Activated naive CD4-positive, alpha-beta T cell treated with anti-CD3 and anti-CD28 coated beads, Interleukin-2, amount 10 ng/mL, durations not matched to agents 7 days and 5 days (primary cell): ENCODE measurements around the gene DTX1.
A peak's percentile ranks its signal among the peaks of the same experiment; 100 is the strongest.

ENCODE experiments used
- CTCF ChIA-PET: fragments of 350-600 bp; sonication (Branson Sonifier 250); formaldehyde crosslinking; loops from one replicate; lab custom pipeline; 2021; ENCODE audit warnings: antibody characterized with exemption; lab: Charles Lee
- DNase-seq: peaks from one replicate; pipeline ENCODE4 v3.0.0-alpha.2; 2020
- H3K27ac Mint-ChIP-seq: one replicate; pipeline ENCODE4 v1.8.0; 2021; ENCODE audit warnings: mild to moderate bottlenecking, moderate library complexity, mixed read lengths
- H3K27me3 Mint-ChIP-seq: one replicate; pipeline ENCODE4 v1.8.0; 2021; ENCODE audit warnings: mild to moderate bottlenecking, mixed read lengths
- H3K36me3 Mint-ChIP-seq: one replicate; pipeline ENCODE4 v1.8.0; 2021; ENCODE audit warnings: mixed read lengths
- H3K4me1 Mint-ChIP-seq: one replicate; pipeline ENCODE4 v1.8.0; 2021; ENCODE audit warnings: mixed read lengths
- H3K4me3 Mint-ChIP-seq: one replicate; pipeline ENCODE4 v1.8.0; 2021; ENCODE audit warnings: mild to moderate bottlenecking, moderate library complexity, mixed read lengths
- H3K9me3 Mint-ChIP-seq: one replicate; pipeline ENCODE4 v1.8.0; 2021; ENCODE audit warnings: mixed read lengths

DTX1 gene

DNA sequence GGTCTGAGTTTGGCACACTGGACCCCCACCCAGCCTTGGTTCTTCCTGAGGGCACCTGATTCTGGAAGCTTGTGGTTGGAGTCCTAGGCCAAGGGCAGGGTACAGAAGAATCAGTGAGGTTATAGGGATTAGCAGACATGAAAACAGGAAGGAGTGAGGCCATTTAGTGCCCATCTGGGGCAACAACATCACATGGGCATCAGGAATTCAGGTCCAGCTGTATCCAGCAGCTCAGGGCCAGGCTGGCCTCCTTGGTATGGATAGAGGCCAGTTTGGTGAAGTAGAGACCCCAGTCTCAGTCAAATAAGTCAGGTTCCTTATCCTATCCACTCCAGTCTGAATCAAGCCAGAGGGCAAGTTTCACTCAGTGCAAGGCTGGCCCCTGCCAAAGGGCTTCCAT, 42.8 kb downstream of the DTX1 start:
- DNase-seq: no peak
- H3K4me3 Mint-ChIP-seq: no peak overlapping the region
- CTCF ChIA-PET: interaction anchor here (0.9 to 2.6 kb wide), 6 partner anchors 10 to 61 kb away, joined by 3 to 33 read pairs (median 4); no protein-coding TSS in a partner anchor
- H3K36me3 Mint-ChIP-seq: no peaks in the 10 kb centered on the region
- peaks cover 11% of the 10 kb centered on the region for H3K27me3 Mint-ChIP-seq
- H3K9me3 Mint-ChIP-seq: no peaks in the 10 kb centered on the region
- peaks cover 11% of the 10 kb centered on the region for H3K4me1 Mint-ChIP-seq
- H3K27ac Mint-ChIP-seq: no peak overlapping the region

DNA sequence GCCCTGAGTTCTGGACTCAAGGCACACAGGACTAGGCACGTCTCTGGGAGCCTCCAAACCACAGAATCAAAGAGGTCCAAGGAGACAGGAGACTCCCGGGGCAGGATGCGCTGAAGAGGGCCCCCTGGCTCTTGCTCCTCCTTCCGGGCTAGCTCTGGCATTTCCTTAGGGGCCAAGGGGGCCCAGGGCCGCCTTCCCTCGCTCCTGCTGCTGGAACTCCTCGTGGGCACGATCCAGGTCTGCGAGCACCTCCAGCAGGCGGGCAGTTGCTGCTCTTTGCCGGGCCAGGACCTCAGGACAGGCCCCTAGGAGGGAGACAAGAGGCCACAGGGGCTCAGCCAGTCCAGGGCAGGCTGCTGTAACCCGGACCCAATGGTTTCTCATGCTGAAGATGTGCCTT, 43.2 kb downstream of the DTX1 start:
- DNase-seq: no peak
- H3K27ac Mint-ChIP-seq: no peak overlapping the region
- peaks cover 11% of the 10 kb centered on the region for H3K27me3 Mint-ChIP-seq
- no peaks in the 10 kb centered on the region for H3K9me3 Mint-ChIP-seq
- CTCF ChIA-PET: interaction anchor here (0.8 to 2.6 kb wide), 6 partner anchors 10 to 76 kb away, joined by 3 to 33 read pairs (median 3); no protein-coding TSS in a partner anchor
- H3K4me3 Mint-ChIP-seq: no peak overlapping the region
- H3K4me1 Mint-ChIP-seq: peaks cover 13% of the 10 kb centered on the region
- H3K36me3 Mint-ChIP-seq: no peaks in the 10 kb centered on the region

DNA sequence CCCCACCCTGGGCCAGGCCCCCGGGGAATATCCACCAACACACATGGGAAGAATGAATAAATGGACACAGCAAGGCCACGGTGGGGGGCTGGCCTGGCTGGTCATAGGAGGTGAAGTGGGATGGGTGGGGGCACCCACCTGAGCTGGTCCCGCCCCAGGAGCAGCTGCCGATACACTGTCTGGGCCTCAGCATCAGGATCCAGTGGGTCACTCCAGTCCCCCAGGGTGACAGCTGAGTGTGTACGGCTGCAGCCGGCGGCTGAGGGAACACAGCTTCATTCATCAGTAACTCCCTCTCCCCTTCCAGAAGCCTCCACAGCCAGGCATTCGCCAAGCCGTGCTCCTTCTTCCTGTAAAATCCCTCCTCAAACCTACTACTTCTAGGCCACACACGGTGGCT, 45.2 kb downstream of the DTX1 start:
- Mint-ChIP-seq H3K4me3 (no peak overlapping the region), H3K4me1 (peaks cover 14% of the 10 kb centered on the region), H3K36me3 (no peaks in the 10 kb centered on the region), H3K27ac (no peak overlapping the region), H3K9me3 (no peaks in the 10 kb centered on the region), H3K27me3 (peaks cover 20% of the 10 kb centered on the region)
- no peak for DNase-seq
- CTCF ChIA-PET: interaction anchor here (1.9 kb wide), 1 partner anchor 53 kb away, joined by 8 read pairs; no protein-coding TSS in a partner anchor

DNA sequence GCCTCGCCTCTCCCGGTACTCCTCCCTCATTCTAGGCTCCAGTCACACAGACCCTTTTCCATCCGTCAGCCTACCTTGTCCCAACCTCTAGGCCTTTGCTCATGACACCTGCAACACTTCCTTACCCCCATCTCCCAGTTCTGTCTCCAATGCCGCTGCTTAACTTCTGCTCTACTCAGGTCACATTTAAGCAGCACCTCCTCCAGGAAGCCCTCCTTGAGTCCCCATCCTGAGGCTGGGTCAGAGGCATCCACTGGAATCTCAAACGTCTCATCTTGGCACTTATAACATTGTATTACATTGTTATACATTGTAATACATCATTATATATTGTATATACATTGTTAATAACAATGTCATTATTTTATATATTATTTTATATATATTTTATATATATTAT, 46.3 kb downstream of the DTX1 start:
- DNase-seq: no peak
- Mint-ChIP-seq H3K27me3 (peaks cover 25% of the 10 kb centered on the region), H3K4me1 (peaks cover 14% of the 10 kb centered on the region), H3K4me3 (no peak overlapping the region), H3K27ac (peak overlapping the region; percentile 6), H3K36me3 (no peaks in the 10 kb centered on the region), H3K9me3 (no peaks in the 10 kb centered on the region)
- CTCF ChIA-PET: interaction anchor here (0.7 to 1.9 kb wide), 4 partner anchors 30 to 54 kb away, joined by 3 to 8 read pairs (median 3); no protein-coding TSS in a partner anchor

DNA sequence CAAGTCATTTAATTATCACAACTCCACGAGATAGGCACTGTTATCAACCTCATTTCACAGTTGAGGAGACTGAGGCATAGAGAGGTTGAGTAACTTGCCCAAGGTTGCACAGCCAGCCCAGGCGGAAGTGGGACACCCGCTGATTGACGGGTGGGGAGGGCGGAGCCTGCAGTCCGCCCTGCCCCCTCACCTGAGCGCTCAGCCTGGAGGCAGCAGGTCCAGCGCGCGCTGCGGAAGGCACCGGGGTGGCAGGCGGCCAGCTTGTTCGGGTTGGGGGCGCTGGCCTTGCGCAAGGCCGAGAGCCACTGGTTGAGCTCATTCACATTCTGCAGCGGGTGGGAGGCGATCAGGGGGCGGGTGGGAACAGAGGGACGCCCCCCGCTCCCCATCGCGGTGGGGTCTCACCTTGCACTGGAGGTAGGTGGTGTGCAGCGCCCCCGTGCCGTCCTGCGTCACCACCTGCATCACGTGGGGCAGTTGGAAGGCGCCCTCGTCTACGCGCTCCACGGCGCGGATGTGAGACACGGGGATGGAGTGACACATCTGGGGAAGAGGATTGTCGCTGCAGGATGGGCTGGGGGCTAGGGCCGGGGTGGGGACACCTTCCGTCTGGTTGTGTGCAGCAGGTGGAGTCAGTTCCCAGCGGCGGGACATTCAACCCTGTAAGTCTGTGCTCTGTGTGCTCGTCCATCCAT, 47.4 kb downstream of the DTX1 start:
- Mint-ChIP-seq H3K36me3 (no peaks in the 10 kb centered on the region), H3K4me3 (peak overlapping the region; percentile 71), H3K9me3 (no peaks in the 10 kb centered on the region), H3K27me3 (peaks cover 29% of the 10 kb centered on the region), H3K4me1 (peaks cover 11% of the 10 kb centered on the region), H3K27ac (peak overlapping the region; percentile 26)
- CTCF ChIA-PET: interaction anchor here (0.9 to 1.2 kb wide), 2 partner anchors 29 to 31 kb away, joined by 3 read pairs; no protein-coding TSS in a partner anchor
- peak; percentile 79 for DNase-seq

DNA sequence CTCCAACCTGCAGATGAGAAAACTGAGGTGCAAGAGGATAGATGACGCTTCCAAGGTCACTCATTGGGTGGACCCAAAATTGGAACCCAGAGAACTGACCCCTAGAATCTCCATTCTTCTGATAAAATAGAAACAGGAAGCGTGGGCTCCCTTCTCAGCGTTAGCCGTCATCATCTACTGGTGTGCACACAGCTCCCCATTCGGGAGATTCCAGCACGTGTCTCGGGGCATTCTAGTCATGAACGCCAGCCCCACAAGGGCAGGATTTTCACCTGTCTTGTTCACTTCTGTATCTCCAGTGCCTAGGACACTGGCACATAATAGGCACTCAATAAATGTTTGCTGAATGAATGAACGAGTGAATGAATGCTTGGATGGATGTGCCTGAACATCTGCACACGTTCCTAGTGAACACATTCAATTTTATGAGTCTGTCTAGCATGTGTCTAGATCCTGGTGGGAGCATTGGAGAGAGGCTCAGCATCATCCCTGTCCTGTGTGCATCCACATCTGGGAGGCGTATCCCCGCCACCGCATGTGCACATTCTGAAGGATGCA, 48.5 kb downstream of the DTX1 start:
- Mint-ChIP-seq H3K36me3 (no peaks in the 10 kb centered on the region), H3K27me3 (peaks cover 31% of the 10 kb centered on the region), H3K9me3 (no peaks in the 10 kb centered on the region), H3K27ac (no peak overlapping the region), H3K4me1 (peaks cover 13% of the 10 kb centered on the region), H3K4me3 (peak overlapping the region; percentile 9)
- CTCF ChIA-PET: no interaction called here
- DNase-seq: no peak

DNA sequence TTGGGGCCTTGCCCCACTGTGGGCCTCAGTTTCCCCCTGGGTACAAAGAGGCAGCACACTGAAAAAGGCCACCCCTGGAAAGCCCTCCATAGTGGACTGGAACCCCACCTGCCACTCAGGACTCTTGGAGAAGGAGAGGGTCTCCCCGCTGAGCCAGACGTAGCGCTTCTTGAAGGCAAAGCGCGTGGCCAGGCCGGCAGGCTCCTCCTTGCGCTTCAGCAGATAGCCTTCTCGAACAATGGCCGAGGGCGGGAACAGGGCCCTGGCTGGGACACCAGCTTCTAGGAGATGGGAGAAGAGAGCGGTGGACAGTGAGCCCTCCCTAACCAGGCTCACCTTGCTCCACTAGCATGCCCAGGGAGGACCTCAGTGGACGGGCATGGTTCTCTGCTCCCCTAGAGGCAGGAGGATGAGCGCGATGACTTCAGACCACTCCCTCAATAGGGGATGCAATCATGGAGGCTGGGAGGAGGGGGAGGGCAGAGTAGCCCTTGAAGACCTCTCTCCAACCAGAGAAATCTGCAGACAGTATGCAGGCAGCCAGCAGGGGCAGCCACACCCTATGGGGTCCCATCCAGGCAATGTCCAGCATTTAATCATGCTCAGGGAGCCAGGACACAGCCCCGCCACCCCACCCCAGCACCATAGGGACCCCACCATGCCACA, 49.2 kb downstream of the DTX1 start:
- Mint-ChIP-seq H3K27me3 (peaks cover 32% of the 10 kb centered on the region), H3K9me3 (no peaks in the 10 kb centered on the region), H3K4me1 (peaks cover 16% of the 10 kb centered on the region), H3K27ac (no peak overlapping the region), H3K4me3 (no peak overlapping the region), H3K36me3 (no peaks in the 10 kb centered on the region)
- CTCF ChIA-PET: no interaction called here
- no peak for DNase-seq

DNA sequence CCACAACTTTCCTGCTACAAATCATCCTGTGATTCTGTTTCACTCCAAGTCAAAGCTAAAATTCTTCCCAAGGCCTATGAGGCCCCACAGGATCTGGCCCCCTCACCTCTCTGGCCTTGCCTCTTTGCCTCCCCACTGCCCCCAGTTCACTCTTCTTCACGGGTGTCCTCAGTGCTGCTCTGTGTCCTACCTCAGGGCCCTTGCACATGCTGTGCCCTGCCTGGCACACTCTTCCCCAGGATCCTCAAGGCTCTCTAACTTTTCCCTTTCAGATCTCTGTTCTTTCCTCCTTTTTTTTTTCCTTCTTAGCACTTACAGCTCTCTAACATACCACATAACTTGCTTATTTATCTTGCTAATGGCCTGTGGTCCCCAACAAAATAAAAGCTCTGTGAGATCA, 49.8 kb downstream of the DTX1 start:
- CTCF ChIA-PET: no interaction called here
- peaks cover 16% of the 10 kb centered on the region for H3K4me1 Mint-ChIP-seq
- H3K27ac Mint-ChIP-seq: no peak overlapping the region
- H3K27me3 Mint-ChIP-seq: peaks cover 32% of the 10 kb centered on the region
- no peak for DNase-seq
- H3K4me3 Mint-ChIP-seq: no peak overlapping the region
- H3K36me3 Mint-ChIP-seq: no peaks in the 10 kb centered on the region
- H3K9me3 Mint-ChIP-seq: no peaks in the 10 kb centered on the region

DNA sequence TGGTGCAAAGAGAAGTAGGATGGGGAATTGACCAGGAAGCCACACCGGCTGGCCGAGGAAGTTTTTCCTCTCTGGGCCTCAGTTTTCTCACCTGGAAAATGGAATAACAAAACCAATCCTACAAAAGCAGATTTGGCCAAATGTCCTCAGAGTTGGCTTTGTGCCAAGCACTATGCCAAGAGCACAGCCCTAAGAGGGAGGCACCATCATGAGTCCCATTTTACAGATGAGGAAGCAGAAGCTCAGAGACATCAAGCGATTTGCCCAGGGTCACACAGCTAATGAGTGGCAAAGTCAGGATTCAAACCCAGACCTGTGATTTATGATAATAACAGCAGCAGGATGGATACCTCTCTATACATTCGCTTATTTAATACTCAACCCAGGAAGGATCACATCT, 51.8 kb downstream of the DTX1 start:
- peaks cover 16% of the 10 kb centered on the region for H3K4me1 Mint-ChIP-seq
- no peak for DNase-seq
- peaks cover 32% of the 10 kb centered on the region for H3K27me3 Mint-ChIP-seq
- H3K4me3 Mint-ChIP-seq: no peak overlapping the region
- H3K36me3 Mint-ChIP-seq: no peaks in the 10 kb centered on the region
- no peaks in the 10 kb centered on the region for H3K9me3 Mint-ChIP-seq
- CTCF ChIA-PET: no interaction called here
- no peak overlapping the region for H3K27ac Mint-ChIP-seq

DNA sequence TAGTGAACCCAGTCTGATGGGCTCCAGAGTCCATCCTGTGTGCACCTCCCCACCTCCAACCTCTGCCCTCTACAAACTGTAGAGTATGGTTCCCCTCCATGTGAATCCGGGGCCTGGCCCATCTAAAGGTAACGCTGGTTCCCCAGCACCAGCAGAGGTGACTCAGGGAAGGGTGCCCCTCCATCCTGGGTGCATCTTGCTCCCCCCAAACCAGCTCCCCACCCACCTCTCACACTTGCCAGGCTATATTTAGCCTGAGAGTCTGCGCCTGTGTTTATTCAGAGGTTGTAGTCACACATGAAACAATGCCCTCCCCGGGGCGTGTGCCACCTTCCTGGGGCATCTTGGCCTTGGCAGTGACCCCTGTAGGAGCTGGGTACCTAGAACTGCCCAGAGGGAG, 52.8 kb downstream of the DTX1 start:
- DNase-seq: no peak
- CTCF ChIA-PET: interaction anchor here (1.8 kb wide), 1 partner anchor 61 kb away, joined by 7 read pairs; no protein-coding TSS in a partner anchor
- Mint-ChIP-seq H3K4me1 (peaks cover 8% of the 10 kb centered on the region), H3K9me3 (no peaks in the 10 kb centered on the region), H3K4me3 (no peak overlapping the region), H3K36me3 (no peaks in the 10 kb centered on the region), H3K27me3 (peaks cover 25% of the 10 kb centered on the region), H3K27ac (no peak overlapping the region)

DNA sequence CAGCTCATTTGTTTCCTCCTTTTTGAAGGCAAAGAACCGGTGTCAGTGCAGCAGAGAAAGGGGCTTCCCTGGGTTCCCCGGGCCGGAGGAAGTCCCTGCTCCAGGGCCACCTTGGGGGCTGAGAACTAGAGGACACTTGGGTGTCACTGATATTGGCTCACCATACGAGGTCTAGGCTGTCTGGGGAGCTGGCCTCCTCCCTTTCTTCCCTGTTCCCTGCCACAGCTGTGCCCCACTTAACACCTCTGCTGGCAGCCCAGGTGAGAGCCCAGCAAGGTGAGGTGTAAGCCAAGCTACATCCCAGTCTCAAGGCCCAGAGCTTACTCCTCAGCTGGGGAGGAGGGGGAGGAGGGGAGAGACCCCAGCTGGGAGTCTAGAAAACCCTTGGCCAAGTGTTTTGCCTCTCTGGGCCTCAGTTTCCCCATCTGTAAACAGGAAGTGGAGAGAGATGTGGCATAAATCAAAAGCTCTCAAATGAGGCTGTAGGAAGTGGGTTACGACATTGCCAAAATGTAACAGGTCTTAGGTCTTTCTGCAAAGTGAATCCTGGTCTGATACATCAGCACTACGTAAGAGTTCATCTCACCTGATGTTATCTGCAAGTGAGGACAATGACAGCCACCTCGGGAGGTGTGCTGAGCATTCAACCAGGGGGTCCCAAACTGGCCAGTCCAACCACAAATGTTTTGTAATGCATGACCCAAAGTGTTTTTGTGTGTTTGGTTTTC, 53.5 kb downstream of the DTX1 start:
- no peaks in the 10 kb centered on the region for H3K36me3 Mint-ChIP-seq
- H3K9me3 Mint-ChIP-seq: no peaks in the 10 kb centered on the region
- CTCF ChIA-PET: interaction anchor here (1.5 to 1.8 kb wide), 2 partner anchors 24 to 61 kb away, joined by 3 to 7 read pairs; no protein-coding TSS in a partner anchor
- H3K27ac Mint-ChIP-seq: no peak overlapping the region
- H3K4me1 Mint-ChIP-seq: peaks cover 5% of the 10 kb centered on the region
- H3K27me3 Mint-ChIP-seq: peaks cover 22% of the 10 kb centered on the region
- DNase-seq: no peak
- no peak overlapping the region for H3K4me3 Mint-ChIP-seq

DNA sequence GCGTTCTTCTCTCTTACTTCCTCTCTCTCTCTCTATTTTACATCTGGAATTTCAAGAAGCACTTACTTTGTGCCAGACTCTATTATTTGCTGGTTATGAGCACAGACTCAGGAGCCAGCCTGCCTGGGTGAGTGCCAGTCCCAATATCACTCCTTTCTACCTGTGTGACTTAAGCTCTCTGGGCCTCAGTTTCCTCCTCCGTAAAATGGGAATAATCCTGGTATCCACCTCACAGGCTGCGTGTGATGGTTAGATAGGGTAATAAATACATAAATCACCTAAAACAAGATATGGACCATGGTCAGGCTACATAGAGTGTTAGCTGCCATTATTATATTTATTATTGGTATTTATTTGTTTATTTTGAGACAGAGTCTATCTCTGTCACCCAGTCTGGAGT, 54.7 kb downstream of the DTX1 start:
- no peaks in the 10 kb centered on the region for H3K36me3 Mint-ChIP-seq
- H3K4me1 Mint-ChIP-seq: peaks cover 5% of the 10 kb centered on the region
- CTCF ChIA-PET: interaction anchor here (1.5 kb wide), 1 partner anchor 23 kb away, joined by 3 read pairs; no protein-coding TSS in a partner anchor
- H3K27ac Mint-ChIP-seq: no peak overlapping the region
- peaks cover 16% of the 10 kb centered on the region for H3K27me3 Mint-ChIP-seq
- H3K9me3 Mint-ChIP-seq: no peaks in the 10 kb centered on the region
- no peak overlapping the region for H3K4me3 Mint-ChIP-seq
- DNase-seq: no peak

DNA sequence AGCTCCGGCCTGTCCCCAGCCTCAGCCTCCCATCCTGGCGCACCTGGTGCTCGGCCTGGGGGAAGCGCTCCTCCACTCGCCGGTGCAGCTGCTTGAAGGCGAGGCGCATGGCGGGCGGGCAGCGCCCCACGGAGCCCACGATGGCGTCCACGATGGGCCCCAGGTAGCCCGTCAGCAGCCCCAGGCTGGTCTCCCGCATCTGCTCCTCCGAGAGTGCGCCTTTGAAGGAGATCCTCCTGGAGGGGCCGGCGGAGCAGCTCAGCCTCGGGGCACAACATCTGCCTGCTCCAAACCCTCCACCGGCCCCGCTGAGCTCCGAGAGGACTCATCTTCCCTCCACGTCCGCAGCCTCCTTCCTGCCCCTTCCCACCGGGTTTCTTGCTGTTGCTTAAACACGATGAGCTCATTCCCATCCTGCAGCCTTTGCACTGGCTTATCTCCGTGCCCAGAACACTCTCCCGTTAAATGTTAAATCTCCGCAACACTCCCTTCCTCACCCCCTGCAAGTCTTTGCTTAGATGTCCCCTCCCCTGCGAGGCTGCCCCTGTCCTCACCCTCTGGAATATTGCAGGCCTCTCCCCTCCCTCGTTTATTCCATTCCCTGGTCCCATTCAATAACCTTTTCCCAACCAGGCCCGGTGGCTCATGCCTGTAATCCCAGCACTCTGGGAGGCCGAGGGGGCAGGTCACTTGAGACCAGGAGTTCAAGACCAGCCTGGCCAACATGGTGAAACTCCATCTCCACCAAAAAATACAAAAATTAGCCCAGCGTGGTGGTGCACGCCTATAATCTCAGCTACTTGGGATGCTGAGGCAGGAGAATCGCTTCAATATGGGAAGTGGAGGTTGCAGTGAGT, 55.7 kb downstream of the DTX1 start:
- no peak overlapping the region for H3K4me3 Mint-ChIP-seq
- DNase-seq: no peak
- no peak overlapping the region for H3K27ac Mint-ChIP-seq
- H3K27me3 Mint-ChIP-seq: peaks cover 11% of the 10 kb centered on the region
- H3K4me1 Mint-ChIP-seq: peaks cover 5% of the 10 kb centered on the region
- no peaks in the 10 kb centered on the region for H3K36me3 Mint-ChIP-seq
- H3K9me3 Mint-ChIP-seq: no peaks in the 10 kb centered on the region
- CTCF ChIA-PET: no interaction called here
